GM12872 (cell line): ENCODE measurements around the gene TDRD1.

Experiments
- TF ChIP-seq, protein P1 (sequence below): IDR thresholded peaks from 3 replicates; pipeline ENCODE4 v1.5.1; 2011; ENCODE audit warnings: low read depth, mild to moderate bottlenecking, low read length, moderate library complexity; ENCODE audit not compliant: insufficient read depth

Gene TDRD1

DNA sequence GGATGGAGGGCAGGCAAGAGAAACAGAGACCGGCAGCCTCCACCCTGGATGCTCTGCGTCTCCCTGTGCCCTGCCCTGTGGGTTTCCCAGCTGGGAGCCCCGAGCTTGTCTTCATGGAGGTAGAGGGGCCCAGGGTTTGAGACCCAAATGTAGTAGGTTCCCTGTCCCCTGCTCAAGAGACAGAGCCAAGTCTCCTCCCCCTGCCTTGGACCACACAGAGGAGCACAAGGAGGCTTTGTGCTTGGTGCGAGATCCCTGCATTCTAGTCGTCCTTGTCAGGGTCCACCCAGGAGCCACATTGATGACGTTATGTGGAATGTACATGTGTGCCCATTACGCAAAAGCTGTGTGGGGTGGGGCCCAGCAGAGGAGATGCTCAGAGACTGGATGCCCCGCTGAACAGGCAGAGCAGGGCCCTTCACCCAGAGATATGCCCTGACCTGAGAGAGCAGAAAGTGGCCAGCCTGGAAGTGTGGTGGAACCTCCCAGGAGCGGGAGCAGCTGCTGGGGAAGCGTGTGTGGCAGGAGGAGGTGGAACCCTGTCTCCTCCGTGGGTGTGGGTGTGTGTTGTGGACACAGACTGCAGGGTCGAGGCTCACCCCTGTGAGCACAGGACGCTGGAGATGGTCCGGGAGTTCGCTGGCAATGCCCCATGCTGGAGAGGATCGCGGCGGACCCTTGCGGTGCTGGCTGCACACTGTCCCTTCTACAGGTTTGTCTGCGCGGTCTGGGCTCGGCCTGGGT lies 99.2 kb downstream of the TDRD1 start:
- TF ChIP-seq, protein P1, sequence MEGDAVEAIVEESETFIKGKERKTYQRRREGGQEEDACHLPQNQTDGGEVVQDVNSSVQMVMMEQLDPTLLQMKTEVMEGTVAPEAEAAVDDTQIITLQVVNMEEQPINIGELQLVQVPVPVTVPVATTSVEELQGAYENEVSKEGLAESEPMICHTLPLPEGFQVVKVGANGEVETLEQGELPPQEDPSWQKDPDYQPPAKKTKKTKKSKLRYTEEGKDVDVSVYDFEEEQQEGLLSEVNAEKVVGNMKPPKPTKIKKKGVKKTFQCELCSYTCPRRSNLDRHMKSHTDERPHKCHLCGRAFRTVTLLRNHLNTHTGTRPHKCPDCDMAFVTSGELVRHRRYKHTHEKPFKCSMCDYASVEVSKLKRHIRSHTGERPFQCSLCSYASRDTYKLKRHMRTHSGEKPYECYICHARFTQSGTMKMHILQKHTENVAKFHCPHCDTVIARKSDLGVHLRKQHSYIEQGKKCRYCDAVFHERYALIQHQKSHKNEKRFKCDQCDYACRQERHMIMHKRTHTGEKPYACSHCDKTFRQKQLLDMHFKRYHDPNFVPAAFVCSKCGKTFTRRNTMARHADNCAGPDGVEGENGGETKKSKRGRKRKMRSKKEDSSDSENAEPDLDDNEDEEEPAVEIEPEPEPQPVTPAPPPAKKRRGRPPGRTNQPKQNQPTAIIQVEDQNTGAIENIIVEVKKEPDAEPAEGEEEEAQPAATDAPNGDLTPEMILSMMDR, result no peak

DNA sequence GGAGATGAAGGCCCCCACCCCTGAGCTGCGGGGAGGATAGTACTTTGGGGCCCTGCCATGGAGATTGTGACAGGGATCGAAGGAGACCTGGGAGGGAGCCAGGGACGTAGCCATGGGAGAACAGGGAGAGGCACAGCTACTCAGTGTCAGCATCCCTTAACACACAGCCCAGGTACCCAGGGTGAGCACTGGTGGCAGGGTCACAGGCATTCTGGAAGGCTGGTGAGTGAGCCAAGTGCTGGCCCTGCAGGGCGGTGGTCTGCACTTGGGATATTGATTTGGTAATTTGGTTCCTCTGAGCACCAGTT lies 99.7 kb downstream of the TDRD1 start:
- TF ChIP-seq, protein P1, result no peak

DNA sequence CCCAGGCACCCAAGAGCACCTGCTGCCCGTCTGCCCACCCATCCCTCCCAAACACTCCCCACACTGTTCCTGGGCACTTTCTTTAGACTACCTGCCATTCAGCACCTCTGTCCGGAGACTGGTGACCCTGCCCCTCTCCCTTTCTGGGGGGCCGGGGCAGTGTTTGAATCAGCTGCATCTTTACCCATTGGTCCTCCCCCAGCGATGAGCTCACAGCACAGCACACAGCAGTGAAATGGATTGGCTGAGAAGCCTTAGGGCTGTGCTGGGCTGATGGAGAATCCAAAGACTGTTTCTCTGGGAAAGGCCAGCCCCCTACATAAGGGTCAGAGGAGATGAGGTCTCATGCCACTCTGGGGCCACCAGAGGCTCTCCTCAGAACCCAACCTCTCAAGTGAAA lies 100.1 kb downstream of the TDRD1 start:
- TF ChIP-seq, protein P1, result no peak

DNA sequence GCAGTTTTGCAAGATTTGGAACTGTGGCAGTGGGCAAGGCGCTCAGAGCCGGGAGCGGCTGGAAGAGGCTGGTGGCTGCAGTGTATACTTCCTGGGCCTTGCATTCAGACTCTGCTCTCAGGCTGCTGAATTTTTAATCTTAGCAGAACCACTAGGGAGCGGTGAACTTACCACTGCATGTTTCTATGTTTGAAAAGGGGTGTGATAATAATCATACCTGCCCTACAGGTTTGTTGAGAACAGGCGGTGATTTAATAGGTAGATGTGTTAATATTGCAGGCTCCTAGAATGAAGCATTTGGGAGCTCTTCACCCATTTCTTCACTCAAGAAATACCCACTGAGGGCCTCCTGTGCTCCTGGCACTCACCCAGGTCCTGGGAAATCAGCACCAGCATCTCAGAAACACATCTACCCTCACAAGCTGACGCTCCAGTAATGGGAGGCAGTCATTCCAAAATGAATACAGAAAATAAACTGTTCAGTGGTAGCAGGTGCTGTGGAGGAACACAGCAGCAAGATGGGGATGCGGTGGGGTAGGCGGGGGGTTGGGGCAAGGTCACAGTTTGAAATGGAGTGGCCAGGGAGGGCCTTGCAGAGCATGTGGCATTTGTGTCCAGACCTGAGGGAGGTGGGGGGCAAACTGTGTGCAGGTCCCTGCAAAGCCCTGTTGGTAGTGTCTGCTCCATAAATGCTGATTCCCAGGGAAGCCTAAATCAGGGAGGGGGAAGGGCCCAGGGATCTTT lies 100.9 kb downstream of the TDRD1 start:
- TF ChIP-seq, protein P1, result no peak

DNA sequence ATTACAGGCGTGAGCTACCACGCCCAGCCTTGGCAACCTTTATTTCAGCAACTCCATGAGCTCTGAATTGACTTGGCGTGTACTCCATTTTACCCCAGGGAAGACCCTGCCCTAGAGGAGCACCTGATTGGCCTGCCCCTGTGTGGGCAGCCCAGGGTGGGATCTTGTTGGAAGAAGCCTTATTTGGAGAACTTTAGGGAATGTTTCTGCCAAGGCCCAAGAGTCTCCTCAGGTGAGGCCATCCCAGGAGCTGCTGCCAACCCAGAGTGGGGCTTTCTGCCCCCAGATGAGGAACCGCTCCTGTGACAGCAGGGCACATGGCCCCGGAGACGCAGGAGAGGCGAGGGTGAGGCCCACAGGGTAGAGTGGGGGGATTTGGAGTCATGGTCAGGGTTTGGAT lies 101.9 kb downstream of the TDRD1 start:
- TF ChIP-seq, protein P1, result no peak

DNA sequence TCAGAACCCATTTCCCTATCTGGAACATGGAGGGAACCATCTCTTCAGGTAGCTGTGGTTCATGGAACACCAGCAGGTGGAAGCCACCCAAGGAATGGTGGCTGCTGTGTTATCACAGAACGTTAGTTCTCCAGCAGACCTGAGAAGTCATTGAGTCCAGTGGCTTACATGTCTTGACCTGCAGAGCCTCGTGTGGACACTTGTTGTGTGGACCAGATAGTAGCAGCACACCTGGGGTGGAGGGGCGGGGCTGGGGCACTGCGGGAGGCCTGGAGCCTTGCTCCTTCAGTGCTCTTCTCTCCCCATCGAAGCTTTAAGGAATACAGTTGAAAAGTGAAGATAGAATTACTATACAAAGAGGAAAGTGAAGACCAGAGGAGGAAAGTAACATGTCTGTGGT lies 102.3 kb downstream of the TDRD1 start:
- TF ChIP-seq, protein P1, result no peak
